HG03575 (cell line): ENCODE measurements around the gene DPPA5.
"Not testable (repeated sequence)": the region's sequence is repeated elsewhere in the genome, so short reads cannot be mapped to it uniquely, and the experiment has no call there.

Experiments used
- ATAC-seq: cut with Tn5 transposase; IDR thresholded peaks from one replicate; pipeline ENCODE4 v1.9.1; 2021; ENCODE audit not compliant: unreplicated experiment, insufficient number of reproducible peaks, low FRiP score; ENCODE audit errors: extremely low read depth

Gene DPPA5

GRCh38 chr6:73309785-73310502 lies 44.1 kb downstream of the DPPA5 start:
- peak; percentile 70 for ATAC-seq

- ATAC-seq: peak; percentile 22
Observed at GRCh38 chr6:73309535-73309784, 44.6 kb downstream of the DPPA5 start.

DNA sequence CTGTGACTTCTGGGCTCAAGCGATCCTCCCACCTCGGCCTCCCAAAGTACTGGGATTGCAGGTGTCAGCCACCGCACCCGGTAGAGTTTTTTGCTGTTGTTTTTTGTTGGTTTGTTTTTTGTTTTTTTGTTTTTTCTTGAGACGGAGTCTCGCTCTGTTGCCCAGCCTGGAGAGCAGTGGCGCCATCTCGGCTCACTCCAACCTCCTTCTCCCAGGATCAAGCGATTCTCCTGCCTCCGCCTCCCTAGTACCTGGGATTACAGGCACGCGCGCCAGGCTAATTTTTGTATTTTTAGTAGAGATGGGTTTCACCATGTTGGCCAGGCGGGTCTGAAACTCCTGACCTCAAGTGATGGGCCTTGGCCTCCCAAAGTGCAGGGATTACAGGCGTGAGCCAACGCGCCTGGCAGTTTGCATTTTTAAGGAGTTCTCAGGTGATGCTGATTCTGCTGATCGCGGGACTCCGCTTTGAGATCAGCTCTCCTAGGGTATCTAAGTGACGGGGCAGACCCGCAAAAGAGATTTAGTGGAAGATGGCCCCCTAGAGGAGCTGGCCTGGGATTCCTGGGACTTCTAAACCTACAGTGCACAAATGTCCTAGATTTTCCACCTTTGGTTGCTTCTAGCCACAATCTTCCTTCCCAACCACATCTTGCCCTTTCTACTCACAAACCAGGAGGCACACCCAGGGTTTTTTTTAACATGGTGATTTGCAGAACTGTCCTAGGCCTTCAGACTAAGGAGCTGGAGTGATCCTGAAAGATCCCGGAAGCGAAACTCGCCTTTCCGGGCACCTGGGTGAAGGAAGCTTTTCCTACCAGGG lies 45.2 kb downstream of the DPPA5 start:
- ATAC-seq: no peak

DNA sequence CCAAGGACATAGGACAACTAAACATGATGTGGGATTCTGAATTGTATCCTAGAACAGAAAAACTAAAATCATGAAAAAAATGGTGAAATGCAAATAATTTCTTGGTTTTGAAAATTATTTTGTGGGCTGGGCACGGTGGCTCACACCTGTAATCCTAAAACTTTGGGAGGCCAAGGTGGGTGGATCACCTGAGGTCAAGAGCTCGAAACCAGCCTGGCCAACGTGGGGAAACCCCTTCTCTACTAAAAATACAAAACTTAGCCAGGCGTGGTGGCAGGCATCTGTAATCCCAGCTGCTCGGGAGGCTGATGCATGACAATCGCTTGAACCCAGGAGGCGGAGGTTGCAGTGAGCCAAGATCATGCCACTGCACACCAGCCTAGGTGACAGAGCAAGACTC lies 50.3 kb downstream of the DPPA5 start:
- not testable (repeated sequence) for ATAC-seq
